HG03280 (cell line): ENCODE results near the gene SLC66A1.

Experiments used
- ATAC-seq: cut with Tn5 transposase; IDR thresholded peaks from one replicate; pipeline ENCODE4 v1.9.1; 2021; ENCODE audit warnings: mild to moderate bottlenecking, moderate library complexity; ENCODE audit not compliant: unreplicated experiment

The SLC66A1 gene

GRCh38 chr1:19342062-19342750 is 30.1 kb downstream of the SLC66A1 start:
- ATAC-seq = no peak

- no peak for ATAC-seq
These were observed 30.9 kb downstream of the SLC66A1 start for GRCh38 chr1:19342894-19343616.

GRCh38 chr1:19343617-19344350 is 31.7 kb downstream of the SLC66A1 start:
- ATAC-seq = no peak

GRCh38 chr1:19344372-19344810 is 32.3 kb downstream of the SLC66A1 start:
- ATAC-seq = no peak

- no peak for ATAC-seq
These were observed 32.7 kb downstream of the SLC66A1 start for GRCh38 chr1:19344831-19345230.

GRCh38 chr1:19345391-19345790 is 33.3 kb downstream of the SLC66A1 start:
- ATAC-seq = no peak

- no peak for ATAC-seq
These were observed 33.9 kb downstream of the SLC66A1 start for GRCh38 chr1:19346026-19346425.

GRCh38 chr1:19347533-19348172 is 35.5 kb downstream of the SLC66A1 start:
- ATAC-seq = no peak

GRCh38 chr1:19348441-19349198 is 36.5 kb downstream of the SLC66A1 start:
- ATAC-seq = no peak

- ATAC-seq = no peak
These were observed 37.9 kb downstream of the SLC66A1 start for GRCh38 chr1:19349999-19350398.

- ATAC-seq = no peak
These were observed 38.4 kb downstream of the SLC66A1 start for GRCh38 chr1:19350566-19350965.

GRCh38 chr1:19351873-19352272 is 39.7 kb downstream of the SLC66A1 start:
- ATAC-seq = no peak

GRCh38 chr1:19352839-19353238 is 40.7 kb downstream of the SLC66A1 start:
- no peak for ATAC-seq

- no peak for ATAC-seq
These were observed 41.5 kb downstream of the SLC66A1 start for GRCh38 chr1:19353596-19353995.

GRCh38 chr1:19354531-19354981 is 42.4 kb downstream of the SLC66A1 start:
- no peak for ATAC-seq

GRCh38 chr1:19356266-19356665 is 44.1 kb downstream of the SLC66A1 start:
- no peak for ATAC-seq

- ATAC-seq = no peak
These were observed 45.3 kb downstream of the SLC66A1 start for GRCh38 chr1:19357299-19357986.

- no peak for ATAC-seq
These were observed 46.6 kb downstream of the SLC66A1 start for GRCh38 chr1:19358710-19359109.

- ATAC-seq = no peak
These were observed 47.2 kb downstream of the SLC66A1 start for GRCh38 chr1:19359357-19359756.

- no peak for ATAC-seq
These were observed 47.9 kb downstream of the SLC66A1 start for GRCh38 chr1:19360016-19360415.
